SK-N-SH (cell line): ENCODE results near the gene ACTR1A. TPM values are rescaled to one million over a fixed set of nuclear protein-coding genes. Genes with fewer than 3 reads are reported as not detected.

Experiments used
- CTCF ChIA-PET: fragments of 300-600, 350-600 bp; formaldehyde crosslinking; extraction: SDS; loops from one replicate; lab custom pipeline; 2021; lab: Yijun Ruan, JAX
- POLR2A ChIA-PET: fragments of 350-600 bp; sonication (Branson Sonifier 250); formaldehyde crosslinking; extraction: SDS; loops from one replicate; lab custom pipeline; 2020; ENCODE audit warnings: antibody characterized with exemption, inconsistent platforms; lab: Yijun Ruan, JAX
- DNase-seq: peaks from one replicate; pipeline ENCODE4 v3.0.0; 2012
- H2AFZ ChIP-seq: fragments of 200-600 bp; sonication (generic); 2 replicates; pipeline ENCODE4 v1.8.1; 2016; ENCODE audit warnings: antibody characterized with exemption, mild to moderate bottlenecking, low read depth
- H3F3A ChIP-seq: fragments of 200-600 bp; sonication (generic); replicated peaks from 2 replicates; pipeline ENCODE3; 2016; ENCODE audit warnings: antibody characterized with exemption, mild to moderate bottlenecking; ENCODE audit not compliant: insufficient read depth
- H3K27ac ChIP-seq, 2 experiments: fragments of 200-500 bp in 1 of 2; fragments of 200-600 bp in 1 of 2; sonication (Bioruptor generic) in 1 of 2; sonication (generic), shearing (Covaris generic) in 1 of 2; 2 replicates each; pipeline versions ENCODE4 v1.5.1 to v1.6.1; 2014 to 2016; ENCODE audit warnings: low read depth in 2 of 2, inconsistent platforms in 1 of 2, low read length in 1 of 2, mild to moderate bottlenecking in 1 of 2, mixed read lengths in 1 of 2
- H3K27me3 ChIP-seq: fragments of 200-600 bp; sonication (generic), shearing (Covaris generic); 2 replicates; pipeline ENCODE4 v1.6.1; 2016; ENCODE audit warnings: mixed run types; ENCODE audit not compliant: insufficient read depth
- H3K36me3 ChIP-seq, 2 experiments: fragments of 200-500 bp in 1 of 2; fragments of 200-600 bp in 1 of 2; sonication (Bioruptor generic) in 1 of 2; sonication (generic) in 1 of 2; replicated peaks in 1 of 2; 2 replicates each; pipeline versions ENCODE3 to v1.5.1; 2014 to 2016; ENCODE audit warnings: low read length in 1 of 2, mild to moderate bottlenecking in 1 of 2; ENCODE audit not compliant: insufficient read depth in 2 of 2, control insufficient read depth in 1 of 2
- H3K4me1 ChIP-seq, 2 experiments: fragments of 200-500 bp in 1 of 2; fragments of 200-600 bp in 1 of 2; sonication (Bioruptor generic) in 1 of 2; sonication (generic), shearing (Covaris generic) in 1 of 2; 2 replicates each; pipeline versions ENCODE4 v1.5.1 to v1.6.1; 2014 to 2016; ENCODE audit warnings: low read depth in 1 of 2, low read length in 1 of 2, mixed run types in 1 of 2; ENCODE audit not compliant: insufficient read depth in 2 of 2, control insufficient read depth in 1 of 2
- H3K4me2 ChIP-seq: fragments of 200-600 bp; sonication (generic), shearing (Covaris generic); 2 replicates; pipeline ENCODE4 v1.6.1; 2017; ENCODE audit warnings: mixed run types
- H3K4me3 ChIP-seq, 2 experiments: fragments of 200-500 bp in 1 of 2; fragments of 200-600 bp in 1 of 2; sonication (Bioruptor generic) in 1 of 2; sonication (generic), shearing (Covaris generic) in 1 of 2; 2 replicates each; pipeline versions ENCODE4 v1.5.1 to v1.8.1; 2014 to 2016; ENCODE audit warnings: low read depth in 2 of 2, inconsistent platforms in 1 of 2, low read length in 1 of 2, mild to moderate bottlenecking in 1 of 2, mixed read lengths in 1 of 2, moderate library complexity in 1 of 2
- H3K79me2 ChIP-seq: fragments of 200-600 bp; sonication (generic); 2 replicates; pipeline ENCODE4 v1.8.1; 2017; ENCODE audit warnings: mild to moderate bottlenecking; ENCODE audit not compliant: insufficient read depth
- H3K9ac ChIP-seq: fragments of 200-600 bp; sonication (generic); 2 replicates; pipeline ENCODE4 v1.6.1; 2017; ENCODE audit warnings: mixed run types
- H3K9me2 ChIP-seq: fragments of 200-600 bp; sonication (generic); 2 replicates; pipeline ENCODE4 v1.6.1; 2017; ENCODE audit warnings: mixed run types
- H3K9me3 ChIP-seq: fragments of 200-600 bp; sonication (generic); 2 replicates; pipeline ENCODE4 v1.6.1; 2017; ENCODE audit warnings: mixed run types, mild to moderate bottlenecking, moderate library complexity
- H4K20me1 ChIP-seq: fragments of 200-600 bp; sonication (generic); 2 replicates; pipeline ENCODE4 v1.6.1; 2017; ENCODE audit warnings: mild to moderate bottlenecking, mixed run types; ENCODE audit not compliant: insufficient read depth
- CHD2 ChIP-seq: fragments of 150-350 bp; IDR thresholded peaks from 2 replicates; pipeline ENCODE4 v1.6.1; 2018; ENCODE audit warnings: low read length; ENCODE audit not compliant: partially characterized antibody
- ELF1 ChIP-seq: IDR thresholded peaks from 2 replicates; pipeline ENCODE4 v1.4.0; 2012
- EP300 ChIP-seq, 2 experiments: IDR thresholded peaks; 2 replicates each; pipeline versions ENCODE4 v1.4.0 to v1.6.1; 2012; ENCODE audit warnings: borderline replicate concordance in 1 of 2, low read depth in 1 of 2, low read length in 1 of 2
- FOXM1 ChIP-seq: IDR thresholded peaks from 2 replicates; pipeline ENCODE4 v1.4.0; 2012; ENCODE audit warnings: low read depth, mild to moderate bottlenecking
- GABPA ChIP-seq: IDR thresholded peaks from 2 replicates; pipeline ENCODE4 v1.4.0; 2012; ENCODE audit warnings: low read depth, mild to moderate bottlenecking
- JUND ChIP-seq: IDR thresholded peaks from 2 replicates; pipeline ENCODE4 v1.4.0; 2012
- MEF2A ChIP-seq: IDR thresholded peaks from 2 replicates; pipeline ENCODE4 v1.4.0; 2012; ENCODE audit warnings: low read depth, borderline replicate concordance
- MXI1 ChIP-seq: IDR thresholded peaks from 2 replicates; pipeline ENCODE4 v1.6.1; 2012; ENCODE audit warnings: mild to moderate bottlenecking, low read depth, low read length, improper control_type of control experiment
- NRF1 ChIP-seq: IDR thresholded peaks from 2 replicates; pipeline ENCODE4 v1.6.1; 2012; ENCODE audit warnings: low read depth, mild to moderate bottlenecking, low read length
- RCOR1 ChIP-seq: fragments of 150-350 bp; IDR thresholded peaks from 2 replicates; pipeline ENCODE4 v1.6.1; 2017; ENCODE audit warnings: antibody characterized with exemption, low read length
- SMC3 ChIP-seq: IDR thresholded peaks from 2 replicates; pipeline ENCODE4 v1.6.1; 2012; ENCODE audit warnings: low read depth, low read length, improper control_type of control experiment
- TAF1 ChIP-seq: IDR thresholded peaks from 2 replicates; pipeline ENCODE4 v1.6.1; 2012; ENCODE audit warnings: low read depth, mild to moderate bottlenecking, low read length, moderate library complexity, borderline replicate concordance
- USF1 ChIP-seq: IDR thresholded peaks from 2 replicates; pipeline ENCODE4 v1.4.0; 2012; ENCODE audit warnings: low read depth, borderline replicate concordance
- YY1 ChIP-seq: IDR thresholded peaks from 2 replicates; pipeline ENCODE4 v1.4.0; 2012; ENCODE audit warnings: low read depth, mild to moderate bottlenecking
- WGBS: methylation state at CpG from one replicate; pipeline ENCODE4 v1.1.6; 2017; ENCODE audit warnings: low lambda C conversion rate; 5-methylcytosine and 5-hydroxymethylcytosine counted together
- polyA plus RNA-seq, 3 experiments: library from polyadenylated mRNA; depleted of rRNA; stranded (reverse); fragments of >200 nt; gene quantifications; 2 replicates each; pipeline ENCODE4 v1.2.3, GENCODE V29; 2012

ACTR1A gene
- polyA plus RNA-seq, 1 of the 3 experiments (the other 2 are of a cell fraction), result 106 TPM

GRCh38 chr10:102508506-102508905 is 6.0 kb upstream of the ACTR1A start:
- 89% methylated on average over 1 of the region's 1 CpG for WGBS
- peaks cover 18 to 22% of the 10 kb centered on the region in 2 experiments for H3K36me3 ChIP-seq
- no peak overlapping the region for H2AFZ ChIP-seq
- H3K27ac ChIP-seq, result no peak overlapping the region
- no peaks in the 10 kb centered on the region for H3K9me2 ChIP-seq
- H3K4me2 ChIP-seq, result no peak overlapping the region
- H3K9me3 ChIP-seq, result no peaks in the 10 kb centered on the region
- ChIA-PET POLR2A (no interaction called here), CTCF (interaction anchor here (0.9 to 2.7 kb wide), 4 partner anchors 14 to 79 kb away, joined by 3 to 15 read pairs (median 3); no protein-coding TSS in a partner anchor)
- H3K27me3 ChIP-seq, result no peaks in the 10 kb centered on the region
- peaks cover 47% of the 10 kb centered on the region for H3K79me2 ChIP-seq
- H3F3A ChIP-seq, result peaks cover 8% of the 10 kb centered on the region
- DNase-seq, result no peak
- no peak overlapping the region for H3K4me3 ChIP-seq
- no peak overlapping the region for H3K9ac ChIP-seq
- peaks cover 10% of the 10 kb centered on the region for H4K20me1 ChIP-seq
- peaks cover 10% of the 10 kb centered on the region in 2 experiments; a peak in 3 of 4 replicates for H3K4me1 ChIP-seq
- TF ChIP-seq RCOR1 (no peak), GABPA (no peak), YY1 (no peak), MXI1 (no peak), TAF1 (no peak), USF1 (no peak), FOXM1 (no peak), EP300 (IDR thresholded peaks at IDR 0.05; ENCODE audit: borderline replicate concordance in 1 of 2, low read depth in 1 of 2, low read length in 1 of 2) (no peak), CHD2 (no peak), NRF1 (no peak), SMC3 (no peak)

GRCh38 chr10:102507521-102507920 is 5.0 kb upstream of the ACTR1A start:
- Histone ChIP-seq H3K9ac (no peak overlapping the region), H3K79me2 (peaks cover 47% of the 10 kb centered on the region), H3K27me3 (no peaks in the 10 kb centered on the region), H3F3A (peaks cover 12% of the 10 kb centered on the region), H3K9me2 (no peaks in the 10 kb centered on the region), H4K20me1 (peaks cover 10% of the 10 kb centered on the region), H3K36me3 (peaks cover 16 to 17% of the 10 kb centered on the region in 2 experiments), H2AFZ (no peak overlapping the region), H3K4me1 (peaks cover 10% of the 10 kb centered on the region in 2 experiments; a peak in 3 of 4 replicates), H3K4me2 (no peak overlapping the region), H3K4me3 (no peak overlapping the region), H3K9me3 (no peaks in the 10 kb centered on the region), H3K27ac (no peak overlapping the region)
- POLR2A ChIA-PET, result no interaction called here
- 86% methylated on average over 3 of the region's 3 CpGs for WGBS
- DNase-seq, result no peak
- TF ChIP-seq NRF1 (no peak), ELF1 (no peak), MEF2A (no peak), JUND (no peak)
- CTCF ChIA-PET, result interaction anchor here (0.9 to 2.7 kb wide), 4 partner anchors 21 to 80 kb away, joined by 3 to 15 read pairs (median 3); no protein-coding TSS in a partner anchor
